HUES6 (cell line): ENCODE measurements around the gene KLHL11.
"Not testable (repeated sequence)": the region's sequence is repeated elsewhere in the genome, so short reads cannot be mapped to it uniquely, and the experiment has no call there.

Experiments
- H3K27ac ChIP-seq: 2 replicates; pipeline ENCODE4 v1.7.0; 2013; ENCODE audit warnings: low read depth, mild to moderate bottlenecking, low read length, inconsistent platforms
- H3K27me3 ChIP-seq: 2 replicates; pipeline ENCODE4 v1.6.1; 2013; ENCODE audit warnings: low read length; ENCODE audit not compliant: control insufficient read depth, insufficient read depth
- H3K36me3 ChIP-seq: 2 replicates; pipeline ENCODE4 v1.6.1; 2013; ENCODE audit warnings: low read length; ENCODE audit not compliant: control insufficient read depth, insufficient read depth
- H3K4me1 ChIP-seq: 2 replicates; pipeline ENCODE4 v1.6.1; 2013; ENCODE audit warnings: low read length; ENCODE audit not compliant: control insufficient read depth, insufficient read depth
- H3K4me3 ChIP-seq: 2 replicates; pipeline ENCODE4 v1.5.1; 2013; ENCODE audit warnings: low read depth, low read length
- H3K9ac ChIP-seq: one replicate; pipeline ENCODE4 v1.6.1; 2013; ENCODE audit warnings: mild to moderate bottlenecking, low read length
- H3K9me3 ChIP-seq: 2 replicates; pipeline ENCODE4 v1.6.1; 2013; ENCODE audit warnings: low read depth, low read length; ENCODE audit not compliant: control insufficient read depth, insufficient read depth

KLHL11 gene

DNA sequence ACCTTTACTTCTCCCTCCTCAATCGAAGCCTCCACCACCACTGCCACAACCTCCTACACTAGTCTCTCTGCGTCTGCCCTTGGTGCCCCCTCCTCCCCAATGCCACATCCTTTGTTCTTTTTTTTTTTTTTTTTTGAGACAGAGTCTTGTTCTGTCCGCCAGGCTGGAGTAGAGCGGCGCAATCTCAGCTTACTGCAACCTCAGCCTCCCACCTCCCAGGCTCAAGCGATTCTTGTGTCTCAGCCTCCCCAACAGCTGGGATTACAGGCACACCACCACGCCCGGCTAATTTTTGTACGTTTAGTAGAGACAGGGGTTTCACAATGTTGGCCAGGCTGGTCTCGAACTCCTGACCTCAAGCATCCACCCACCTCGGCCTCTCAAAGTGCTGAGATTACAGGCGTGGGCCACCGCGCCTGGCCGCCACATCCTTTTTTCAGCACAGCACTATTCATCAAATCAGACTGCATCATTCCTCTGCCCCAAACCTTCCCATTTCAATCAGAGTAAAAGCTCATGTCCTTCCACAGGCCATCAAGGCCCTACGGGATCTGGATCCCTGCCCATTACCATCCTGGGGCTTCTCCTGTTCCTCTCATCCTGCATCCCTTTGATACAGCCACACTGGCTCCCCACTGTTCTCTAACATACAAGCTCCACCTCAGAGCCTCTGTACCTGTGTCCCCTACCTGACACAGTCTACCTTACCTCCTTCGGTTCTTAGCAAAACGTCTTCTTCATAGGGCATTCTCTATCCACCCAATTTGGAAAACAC lies 2.0 kb downstream of the KLHL11 start:
- H3K4me3 ChIP-seq, result peak overlapping the region; percentile 98
- peaks cover 41% of the 10 kb centered on the region for H3K4me1 ChIP-seq
- no peaks in the 10 kb centered on the region for H3K27me3 ChIP-seq
- no peak overlapping the region for H3K27ac ChIP-seq
- H3K9ac ChIP-seq, result no peak overlapping the region
- H3K9me3 ChIP-seq, result no peaks in the 10 kb centered on the region
- H3K36me3 ChIP-seq, result peaks cover 16% of the 10 kb centered on the region

DNA sequence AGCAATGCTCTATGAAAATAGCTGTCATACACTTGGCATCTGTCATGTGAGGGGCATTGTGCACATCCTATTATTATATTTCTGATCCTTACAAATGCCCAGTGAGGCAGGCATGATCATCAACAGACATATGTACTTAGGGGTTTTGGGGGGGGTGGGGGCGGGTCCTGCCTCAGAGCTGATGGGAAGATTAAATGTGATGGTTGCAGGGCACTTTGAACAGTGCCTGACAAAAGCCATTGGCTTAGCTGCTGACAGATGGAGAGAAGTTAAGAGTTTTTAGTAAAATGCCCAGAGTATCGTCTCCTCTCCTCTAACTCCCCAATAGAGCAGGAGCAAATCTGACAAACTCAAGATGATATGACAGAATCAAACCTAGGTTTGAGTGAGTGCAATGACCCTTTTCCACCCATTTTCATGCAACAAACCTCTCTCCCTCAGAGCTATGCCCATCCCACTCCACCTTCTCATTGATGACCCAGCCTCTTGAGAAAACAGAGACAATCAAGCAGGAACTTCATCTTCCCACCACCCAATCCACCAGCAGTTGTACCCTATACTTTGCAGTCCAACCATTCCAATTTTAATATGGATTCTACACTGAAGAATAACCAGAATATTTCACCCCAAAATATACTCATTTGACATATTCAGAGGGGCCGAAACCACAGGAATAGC lies 4.8 kb downstream of the KLHL11 start:
- peak overlapping the region; percentile 29; the same call in 1 of the 2 replicates for H3K4me3 ChIP-seq
- H3K27me3 ChIP-seq, result no peaks in the 10 kb centered on the region
- no peak overlapping the region for H3K9ac ChIP-seq
- no peak overlapping the region for H3K27ac ChIP-seq
- H3K9me3 ChIP-seq, result no peaks in the 10 kb centered on the region
- no peaks in the 10 kb centered on the region for H3K36me3 ChIP-seq
- H3K4me1 ChIP-seq, result peaks cover 41% of the 10 kb centered on the region

DNA sequence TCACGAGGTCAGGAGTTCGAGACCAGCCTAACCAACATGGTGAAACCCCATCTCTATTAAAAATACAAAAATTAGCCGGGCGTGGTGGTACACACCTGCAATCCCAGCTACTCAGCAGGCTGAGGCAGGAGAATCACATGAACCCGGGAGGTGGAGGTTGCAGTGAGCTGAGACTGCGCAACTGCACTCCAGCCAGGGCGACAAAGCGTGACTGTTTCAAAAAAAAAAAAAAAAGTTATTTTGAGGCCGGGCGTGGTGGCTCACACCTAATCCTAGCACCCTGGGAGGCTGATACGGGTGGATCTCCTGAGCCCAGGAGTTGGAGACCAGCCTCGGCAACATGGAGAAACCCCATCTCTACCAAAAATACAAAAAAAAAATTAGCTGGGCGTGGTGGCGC lies 13.8 kb downstream of the KLHL11 start:
- H3K27me3 ChIP-seq, H3K4me1 ChIP-seq, H3K27ac ChIP-seq, H3K9me3 ChIP-seq, H3K4me3 ChIP-seq, H3K9ac ChIP-seq: not testable (repeated sequence)
- peaks cover 28% of the 10 kb centered on the region for H3K36me3 ChIP-seq

DNA sequence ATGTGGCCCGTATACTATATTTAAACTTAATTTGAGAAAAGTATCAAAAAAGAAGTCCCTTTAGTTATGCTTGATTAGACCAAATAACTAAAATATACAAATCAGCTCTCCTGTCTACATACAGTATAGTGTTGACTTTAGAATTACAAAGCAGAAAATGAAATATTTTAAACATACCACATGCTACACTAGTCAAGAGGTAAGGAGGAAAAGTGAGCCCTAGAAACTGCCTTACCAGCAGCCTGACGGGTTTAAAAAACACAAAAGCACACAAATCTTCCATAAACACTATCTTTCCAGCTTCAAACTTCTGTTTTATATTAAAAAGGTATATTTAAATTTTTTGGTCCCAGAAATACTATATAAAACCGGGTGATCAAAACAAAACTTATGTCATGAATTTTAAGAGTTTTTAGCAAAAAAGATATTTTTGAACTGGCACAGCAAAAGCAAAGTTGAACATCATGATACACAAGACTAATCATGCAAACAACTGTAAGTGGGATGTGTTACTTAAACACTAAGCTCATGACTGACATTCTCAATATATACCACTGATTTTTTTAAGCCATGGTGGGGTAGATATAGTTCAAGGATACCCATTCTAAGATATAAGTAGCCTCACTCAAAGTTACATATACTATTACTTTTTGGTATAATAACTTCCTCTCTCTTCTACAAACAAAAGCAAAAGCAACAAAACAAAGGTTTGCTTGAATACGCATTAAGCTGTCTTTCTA lies 15.8 kb downstream of the KLHL11 start:
- no peak overlapping the region for H3K9ac ChIP-seq
- H3K27me3 ChIP-seq, result no peaks in the 10 kb centered on the region
- H3K36me3 ChIP-seq, result peaks cover 21% of the 10 kb centered on the region
- H3K4me1 ChIP-seq, result no peaks in the 10 kb centered on the region
- H3K9me3 ChIP-seq, result no peaks in the 10 kb centered on the region
- H3K4me3 ChIP-seq, result no peak overlapping the region
- no peak overlapping the region for H3K27ac ChIP-seq

DNA sequence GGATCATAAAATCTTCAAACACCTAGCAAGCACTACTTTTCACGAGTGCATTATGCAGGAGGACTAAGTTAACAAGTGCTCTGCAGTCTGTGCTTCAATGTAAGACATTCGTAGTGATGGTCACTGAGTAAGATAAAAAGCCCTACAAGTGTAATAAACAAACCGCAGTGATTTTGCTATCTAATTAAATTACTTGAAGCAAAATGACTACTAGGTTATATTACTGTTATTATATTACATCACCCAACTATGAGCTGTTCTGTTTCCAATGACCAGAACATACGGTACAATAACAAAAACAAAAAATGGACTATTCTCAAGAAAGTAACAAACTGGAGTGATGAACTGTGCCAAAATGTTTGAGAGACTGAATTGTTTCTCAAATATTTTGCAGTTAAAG lies 16.4 kb downstream of the KLHL11 start:
- Histone ChIP-seq H3K4me1 (no peaks in the 10 kb centered on the region), H3K4me3 (no peak overlapping the region), H3K9me3 (no peaks in the 10 kb centered on the region), H3K27me3 (no peaks in the 10 kb centered on the region), H3K9ac (no peak overlapping the region), H3K36me3 (peaks cover 15% of the 10 kb centered on the region), H3K27ac (no peak overlapping the region)

DNA sequence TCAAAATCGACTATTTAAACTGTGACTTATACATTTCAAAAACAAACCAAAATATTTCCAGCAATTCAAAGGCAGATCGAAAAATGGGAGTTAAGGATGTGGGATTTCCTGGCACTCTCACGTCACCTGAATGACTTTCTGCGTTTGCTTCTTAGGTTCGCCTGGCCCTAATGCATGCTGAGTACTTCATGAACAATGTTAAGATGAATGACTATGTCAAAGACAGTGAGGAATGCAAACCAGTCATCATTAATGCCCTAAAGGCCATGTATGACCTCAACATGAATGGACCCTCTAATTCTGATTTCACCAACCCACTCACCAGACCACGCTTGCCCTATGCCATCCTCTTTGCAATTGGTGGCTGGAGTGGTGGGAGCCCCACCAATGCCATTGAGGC lies 20.3 kb downstream of the KLHL11 start:
- Histone ChIP-seq H3K27me3 (no peaks in the 10 kb centered on the region), H3K36me3 (0 out of 2 replicates have a peak, but pooled peaks cover 4% of the 10 kb centered on the region), H3K4me1 (no peaks in the 10 kb centered on the region), H3K27ac (no peak overlapping the region), H3K9ac (no peak overlapping the region), H3K9me3 (no peaks in the 10 kb centered on the region), H3K4me3 (no peak overlapping the region)

DNA sequence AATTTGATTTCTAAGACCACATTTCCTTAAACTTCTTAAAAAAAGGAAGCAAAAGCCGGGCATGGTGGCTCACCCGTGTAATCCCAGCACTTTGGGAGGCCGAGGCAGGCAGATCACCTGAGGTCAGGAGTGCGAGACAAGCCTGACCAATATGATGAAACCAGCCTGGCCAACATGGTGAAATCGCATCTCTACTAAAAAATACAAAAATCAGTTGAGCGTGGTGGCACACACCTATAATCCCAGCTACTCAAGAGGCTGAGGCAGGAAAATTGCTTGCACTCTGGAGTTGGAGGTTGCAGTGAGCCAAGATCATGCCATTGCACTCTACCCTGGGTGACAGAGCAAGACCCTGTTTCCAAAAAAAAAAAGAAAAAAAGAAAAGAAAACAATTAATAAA lies 24.4 kb downstream of the KLHL11 start:
- not testable (repeated sequence) for H3K27me3 ChIP-seq, H3K4me1 ChIP-seq, H3K36me3 ChIP-seq, H3K9ac ChIP-seq, H3K4me3 ChIP-seq, H3K27ac ChIP-seq, H3K9me3 ChIP-seq

DNA sequence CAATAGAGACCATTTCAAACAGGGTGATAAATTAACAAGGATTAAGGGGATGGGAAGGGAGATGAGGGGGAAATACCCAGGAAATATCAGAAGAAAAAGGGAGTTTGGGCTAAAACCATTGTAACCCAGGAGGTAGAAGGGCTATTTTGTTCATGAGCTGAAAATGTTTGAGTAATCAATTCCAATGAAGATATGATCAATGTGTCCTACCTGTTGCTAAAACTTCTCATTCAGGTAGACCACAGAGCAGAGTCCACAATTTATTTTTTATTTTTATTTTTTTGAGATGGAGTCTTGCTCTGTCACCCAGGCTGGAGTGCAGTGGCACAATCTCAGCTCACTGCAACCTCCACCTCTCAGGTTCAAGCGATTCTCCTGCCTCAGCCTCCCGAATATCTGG lies 25.8 kb downstream of the KLHL11 start:
- H3K9ac ChIP-seq, H3K9me3 ChIP-seq, H3K27ac ChIP-seq, H3K27me3 ChIP-seq, H3K4me3 ChIP-seq, H3K36me3 ChIP-seq, H3K4me1 ChIP-seq: not testable (repeated sequence)

DNA sequence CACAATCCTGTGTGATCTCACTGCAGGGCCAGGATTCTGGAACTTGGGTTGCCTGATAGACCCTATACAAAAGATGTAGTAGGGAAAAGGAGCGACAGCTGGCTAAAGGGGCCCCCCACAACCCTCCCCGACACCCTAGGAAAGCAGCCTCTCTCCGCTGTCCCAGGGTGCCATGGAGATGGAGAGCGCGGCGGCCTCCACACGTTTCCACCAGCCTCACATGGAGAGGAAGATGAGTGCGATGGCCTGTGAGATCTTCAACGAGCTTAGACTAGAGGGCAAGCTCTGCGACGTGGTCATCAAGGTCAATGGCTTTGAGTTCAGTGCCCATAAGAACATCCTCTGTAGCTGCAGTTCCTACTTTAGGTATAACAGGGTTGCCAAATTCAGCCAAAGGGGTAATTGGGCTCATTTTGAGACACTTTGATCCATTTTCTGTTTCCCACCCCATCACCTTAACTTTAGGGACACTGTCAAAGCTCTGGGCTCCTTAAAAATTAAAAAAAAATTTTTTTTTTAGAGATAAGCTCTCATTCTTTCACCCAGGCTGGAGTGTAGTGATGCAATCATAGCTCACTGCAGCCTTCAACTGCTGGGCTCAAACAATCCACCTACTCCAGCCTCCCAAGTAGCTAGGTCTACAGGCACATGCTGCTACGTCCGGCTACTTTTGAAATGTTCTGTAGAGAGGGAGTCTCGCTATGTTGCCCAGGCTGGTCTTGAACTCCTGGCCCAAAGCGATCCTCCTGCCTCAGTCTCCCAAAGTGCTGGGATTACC lies 27.3 kb downstream of the KLHL11 start, which contains the start of gene KLHL10:
KLHL10 (plus strand) TSS at position 65 of the 778 bp plus-strand sequence; CDS start at position 173, 108 bp downstream.
- no peak within 1 kb of the TSS for H3K9ac ChIP-seq
- H3K9me3 ChIP-seq, result no peaks in the 10 kb centered on the region
- H3K4me1 ChIP-seq, result peaks cover 8% of the 10 kb centered on the region; the same call in 1 of the 2 replicates
- H3K36me3 ChIP-seq, result peaks cover 5% of the 10 kb centered on the region; the same call in 1 of the 2 replicates
- peaks cover 5% of the 10 kb centered on the region; the same call in 1 of the 2 replicates for H3K27me3 ChIP-seq
- H3K27ac ChIP-seq, result no peak within 1 kb of the TSS
- H3K4me3 ChIP-seq, result peak within 1 kb of the TSS; percentile 66; the same call in 1 of the 2 replicates

DNA sequence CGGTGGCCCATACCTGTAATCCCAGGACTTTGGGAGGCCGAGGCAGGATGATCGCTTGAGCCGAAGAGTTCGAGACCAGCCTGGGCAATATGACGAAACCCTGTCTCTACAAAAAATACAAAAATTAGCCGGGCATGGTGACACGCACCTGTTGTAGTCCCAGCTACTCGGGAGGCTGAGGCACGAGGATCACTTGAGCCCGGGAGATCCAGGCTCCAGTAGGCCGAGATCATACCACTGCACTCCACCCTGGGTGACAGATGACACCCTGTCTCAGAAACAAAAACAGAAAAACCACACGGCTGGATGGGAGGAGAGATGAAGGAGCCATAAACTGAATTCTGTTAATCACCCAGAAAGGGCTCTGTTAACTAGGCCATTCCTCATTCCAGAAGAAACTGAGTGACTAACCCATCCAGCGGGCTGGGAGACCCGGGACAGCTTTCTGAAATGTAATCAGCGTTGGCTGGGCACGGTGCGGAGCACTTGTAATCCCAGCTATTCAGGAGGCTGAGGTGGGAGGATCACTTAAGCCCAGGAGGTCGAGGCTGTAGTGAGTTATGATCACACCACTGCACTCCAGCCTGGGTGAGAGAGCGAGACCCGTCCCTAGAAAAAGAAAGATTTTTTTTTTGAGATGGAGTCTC lies 28.6 kb downstream of the KLHL11 start:
- peaks cover 5% of the 10 kb centered on the region; the same call in 1 of the 2 replicates for H3K27me3 ChIP-seq
- H3K9me3 ChIP-seq, result no peaks in the 10 kb centered on the region
- peaks cover 14% of the 10 kb centered on the region for H3K36me3 ChIP-seq
- H3K4me1 ChIP-seq, result peaks cover 8% of the 10 kb centered on the region; the same call in 1 of the 2 replicates
- H3K27ac ChIP-seq, result no peak overlapping the region
- peak overlapping the region; percentile 66 for H3K4me3 ChIP-seq
- H3K9ac ChIP-seq, result no peak overlapping the region
